SJSA1 (cell line): Measurements from ENCODE around the gene FBXO34. TPM values are rescaled to one million over a fixed set of nuclear protein-coding genes. Genes with fewer than 3 reads are reported as not detected.

Experiments
- DNase-seq, 2 experiments: peaks; one replicate each; pipeline ENCODE4 v3.0.0-alpha.2; 2015 to 2020; ENCODE audit warnings: low spot score in 2 of 2, low read depth in 1 of 2
- H3K27ac ChIP-seq: fragments of 250-450 bp; sonication (Bioruptor Pico); 2 replicates; pipeline ENCODE4 v1.5.1; 2020; ENCODE audit warnings: mild to moderate bottlenecking, moderate library complexity
- H3K27me3 ChIP-seq: fragments of 250-450 bp; sonication (Bioruptor Pico); replicated peaks from 2 replicates; pipeline ENCODE4 v1.5.1; 2020; ENCODE audit warnings: mild to moderate bottlenecking, moderate library complexity
- H3K36me3 ChIP-seq: fragments of 250-450 bp; sonication (Bioruptor Pico); 2 replicates; pipeline ENCODE4 v1.5.1; 2020; ENCODE audit warnings: mild to moderate bottlenecking
- H3K4me1 ChIP-seq: fragments of 250-450 bp; sonication (Bioruptor Pico); replicated peaks from 2 replicates; pipeline ENCODE4 v1.6.1; 2021; ENCODE audit warnings: mild to moderate bottlenecking
- H3K4me3 ChIP-seq: fragments of 250-450 bp; sonication (Bioruptor Pico); 2 replicates; pipeline ENCODE4 v1.5.1; 2020; ENCODE audit warnings: mild to moderate bottlenecking
- H3K9me3 ChIP-seq: fragments of 250-450 bp; sonication (Bioruptor Pico); replicated peaks from 2 replicates; pipeline ENCODE4 v1.5.1; 2020; ENCODE audit warnings: mild to moderate bottlenecking
- total RNA-seq: library from RNA; depleted of rRNA; stranded (reverse); fragments of >200 nt; shearing (Covaris generic); gene quantifications from 2 replicates; pipeline ENCODE4 v1.2.3, GENCODE V29; 2014

Gene FBXO34
- total RNA-seq, 1 experiment from 2014 or later, result 16.5 TPM

GRCh38 chr14:55279384-55279783 lies 8.2 kb downstream of the FBXO34 start:
- Histone ChIP-seq H3K4me1 (no peaks in the 10 kb centered on the region; the same call in 1 of the 2 replicates), H3K36me3 (peaks cover 10% of the 10 kb centered on the region; the same call in 1 of the 2 replicates), H3K27ac (no peak overlapping the region), H3K27me3 (no peaks in the 10 kb centered on the region), H3K9me3 (no peaks in the 10 kb centered on the region), H3K4me3 (no peak overlapping the region)
- DNase-seq, result no peak

GRCh38 chr14:55281316-55281839 lies 10.2 kb downstream of the FBXO34 start:
- Histone ChIP-seq H3K27ac (no peak overlapping the region), H3K4me1 (no peaks in the 10 kb centered on the region; the same call in 1 of the 2 replicates), H3K27me3 (no peaks in the 10 kb centered on the region), H3K9me3 (no peaks in the 10 kb centered on the region), H3K36me3 (peaks cover 10% of the 10 kb centered on the region; the same call in 1 of the 2 replicates), H3K4me3 (no peak overlapping the region)
- DNase-seq, result no peak

- Histone ChIP-seq H3K27me3 (no peaks in the 10 kb centered on the region), H3K4me3 (no peak overlapping the region), H3K9me3 (no peaks in the 10 kb centered on the region), H3K36me3 (no peaks in the 10 kb centered on the region), H3K4me1 (no peaks in the 10 kb centered on the region; the same call in 1 of the 2 replicates), H3K27ac (no peak overlapping the region)
- DNase-seq, result no peak
Observed at GRCh38 chr14:55285048-55285652, 13.9 kb downstream of the FBXO34 start.

- Histone ChIP-seq H3K4me1 (no peaks in the 10 kb centered on the region), H3K36me3 (no peaks in the 10 kb centered on the region), H3K27ac (no peak overlapping the region), H3K9me3 (no peaks in the 10 kb centered on the region), H3K4me3 (no peak overlapping the region), H3K27me3 (no peaks in the 10 kb centered on the region)
- no peak for DNase-seq
Observed at GRCh38 chr14:55288439-55288838, 17.2 kb downstream of the FBXO34 start.

- no peak overlapping the region for H3K4me3 ChIP-seq
- DNase-seq, result no peak
- H3K27ac ChIP-seq, result no peak overlapping the region
- no peaks in the 10 kb centered on the region for H3K36me3 ChIP-seq
- no peaks in the 10 kb centered on the region for H3K4me1 ChIP-seq
- no peaks in the 10 kb centered on the region for H3K27me3 ChIP-seq
- H3K9me3 ChIP-seq, result no peaks in the 10 kb centered on the region
Observed at GRCh38 chr14:55291480-55292081, 20.4 kb downstream of the FBXO34 start.

GRCh38 chr14:55294603-55295002 lies 23.4 kb downstream of the FBXO34 start:
- H3K27me3 ChIP-seq, result no peaks in the 10 kb centered on the region
- H3K4me3 ChIP-seq, result no peak overlapping the region
- H3K36me3 ChIP-seq, result no peaks in the 10 kb centered on the region
- H3K9me3 ChIP-seq, result no peaks in the 10 kb centered on the region
- no peaks in the 10 kb centered on the region for H3K4me1 ChIP-seq
- DNase-seq, result no peak
- H3K27ac ChIP-seq, result no peak overlapping the region

- Histone ChIP-seq H3K36me3 (no peaks in the 10 kb centered on the region), H3K4me3 (no peak overlapping the region), H3K27me3 (no peaks in the 10 kb centered on the region), H3K27ac (no peak overlapping the region), H3K4me1 (no peaks in the 10 kb centered on the region), H3K9me3 (no peaks in the 10 kb centered on the region)
- no peak for DNase-seq
Observed at GRCh38 chr14:55297611-55298499, 26.6 kb downstream of the FBXO34 start.

GRCh38 chr14:55298500-55298822 lies 27.2 kb downstream of the FBXO34 start:
- H3K4me3 ChIP-seq, result no peak overlapping the region
- no peaks in the 10 kb centered on the region for H3K36me3 ChIP-seq
- no peak for DNase-seq
- no peaks in the 10 kb centered on the region for H3K4me1 ChIP-seq
- no peak overlapping the region for H3K27ac ChIP-seq
- H3K27me3 ChIP-seq, result no peaks in the 10 kb centered on the region
- H3K9me3 ChIP-seq, result no peaks in the 10 kb centered on the region

- H3K9me3 ChIP-seq, result no peaks in the 10 kb centered on the region
- no peaks in the 10 kb centered on the region for H3K27me3 ChIP-seq
- no peak overlapping the region for H3K4me3 ChIP-seq
- H3K27ac ChIP-seq, result no peak overlapping the region
- H3K36me3 ChIP-seq, result no peaks in the 10 kb centered on the region
- no peaks in the 10 kb centered on the region; the same call in 1 of the 2 replicates for H3K4me1 ChIP-seq
- DNase-seq, result no peak
Observed at GRCh38 chr14:55301437-55302121, 30.4 kb downstream of the FBXO34 start.

- H3K4me1 ChIP-seq, result peaks cover 5% of the 10 kb centered on the region
- no peak overlapping the region for H3K4me3 ChIP-seq
- no peaks in the 10 kb centered on the region for H3K27me3 ChIP-seq
- no peaks in the 10 kb centered on the region for H3K36me3 ChIP-seq
- no peak overlapping the region for H3K27ac ChIP-seq
- no peaks in the 10 kb centered on the region for H3K9me3 ChIP-seq
- DNase-seq, result no peak
Observed at GRCh38 chr14:55302367-55303124, 31.3 kb downstream of the FBXO34 start.

GRCh38 chr14:55303125-55303499 lies 31.9 kb downstream of the FBXO34 start:
- H3K27me3 ChIP-seq, result no peaks in the 10 kb centered on the region
- no peaks in the 10 kb centered on the region for H3K36me3 ChIP-seq
- no peak overlapping the region for H3K27ac ChIP-seq
- H3K4me3 ChIP-seq, result no peak overlapping the region
- no peak for DNase-seq
- H3K4me1 ChIP-seq, result peaks cover 5% of the 10 kb centered on the region
- no peaks in the 10 kb centered on the region for H3K9me3 ChIP-seq

GRCh38 chr14:55303691-55304145 lies 32.5 kb downstream of the FBXO34 start:
- Histone ChIP-seq H3K36me3 (no peaks in the 10 kb centered on the region), H3K4me1 (peaks cover 5% of the 10 kb centered on the region), H3K4me3 (no peak overlapping the region), H3K9me3 (no peaks in the 10 kb centered on the region), H3K27me3 (no peaks in the 10 kb centered on the region), H3K27ac (no peak overlapping the region)
- no peak for DNase-seq
